Measurements from ENCODE around the gene SIAE.

The SIAE gene

DNA sequence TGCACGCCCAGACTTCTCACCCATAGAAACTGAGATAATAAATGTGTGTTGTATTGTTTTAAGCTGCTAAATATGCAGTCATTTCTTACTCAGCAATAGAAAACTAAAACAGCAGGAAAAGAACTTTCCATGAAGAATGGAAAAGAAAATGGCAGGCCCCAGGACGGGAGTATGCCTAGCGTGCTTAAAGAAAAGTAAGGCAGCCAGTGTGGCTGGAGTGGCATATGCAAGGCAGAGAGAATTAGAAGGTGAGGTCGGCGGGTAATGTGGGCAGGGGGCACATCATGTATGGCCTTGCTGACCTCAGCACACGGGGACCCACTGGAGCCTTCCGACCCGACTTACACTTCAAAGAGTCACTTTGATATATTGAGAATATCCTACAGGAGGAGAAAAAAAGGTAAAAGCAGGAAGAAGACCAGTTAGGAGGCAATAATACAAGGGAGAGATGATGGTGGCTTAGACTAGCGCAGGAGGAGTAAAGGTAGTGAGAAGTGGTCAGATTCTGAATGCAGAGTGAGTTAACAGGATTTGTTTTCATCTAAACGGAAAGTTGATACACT is 30.4 kb downstream of the SIAE start:
- no peak for FAIRE-seq
- DNase-seq (ENCODE audit: insufficient read length, low spot score), result no peak
- TF ChIP-seq, protein P1, sequence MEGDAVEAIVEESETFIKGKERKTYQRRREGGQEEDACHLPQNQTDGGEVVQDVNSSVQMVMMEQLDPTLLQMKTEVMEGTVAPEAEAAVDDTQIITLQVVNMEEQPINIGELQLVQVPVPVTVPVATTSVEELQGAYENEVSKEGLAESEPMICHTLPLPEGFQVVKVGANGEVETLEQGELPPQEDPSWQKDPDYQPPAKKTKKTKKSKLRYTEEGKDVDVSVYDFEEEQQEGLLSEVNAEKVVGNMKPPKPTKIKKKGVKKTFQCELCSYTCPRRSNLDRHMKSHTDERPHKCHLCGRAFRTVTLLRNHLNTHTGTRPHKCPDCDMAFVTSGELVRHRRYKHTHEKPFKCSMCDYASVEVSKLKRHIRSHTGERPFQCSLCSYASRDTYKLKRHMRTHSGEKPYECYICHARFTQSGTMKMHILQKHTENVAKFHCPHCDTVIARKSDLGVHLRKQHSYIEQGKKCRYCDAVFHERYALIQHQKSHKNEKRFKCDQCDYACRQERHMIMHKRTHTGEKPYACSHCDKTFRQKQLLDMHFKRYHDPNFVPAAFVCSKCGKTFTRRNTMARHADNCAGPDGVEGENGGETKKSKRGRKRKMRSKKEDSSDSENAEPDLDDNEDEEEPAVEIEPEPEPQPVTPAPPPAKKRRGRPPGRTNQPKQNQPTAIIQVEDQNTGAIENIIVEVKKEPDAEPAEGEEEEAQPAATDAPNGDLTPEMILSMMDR (IDR thresholded peaks at IDR 0.05; ENCODE audit: insufficient read depth, missing control alignments), result no peak

DNA sequence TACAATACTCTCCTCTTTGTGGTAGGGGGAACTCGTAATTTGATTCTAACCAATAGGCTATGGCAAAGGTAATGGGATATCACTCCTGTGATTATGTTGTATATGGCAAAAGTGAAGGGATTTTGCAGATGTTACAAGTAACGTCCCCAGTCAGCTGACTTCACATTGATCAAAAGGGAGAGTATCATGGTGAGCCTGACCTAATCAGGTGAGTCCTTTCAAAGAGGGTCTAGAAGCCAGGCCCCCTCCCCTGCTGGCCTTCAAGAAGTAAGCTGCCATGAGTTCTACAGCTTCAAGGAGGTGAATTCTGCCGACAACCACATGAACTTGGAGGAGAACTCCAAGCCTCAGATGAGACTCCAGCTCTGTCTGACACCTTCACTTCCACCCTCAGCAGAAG is 30.9 kb downstream of the SIAE start:
- TF ChIP-seq, protein P1 (IDR thresholded peaks at IDR 0.05; ENCODE audit: insufficient read depth, missing control alignments), result no peak
- no peak for DNase-seq (ENCODE audit: insufficient read length, low spot score)
- FAIRE-seq, result no peak

DNA sequence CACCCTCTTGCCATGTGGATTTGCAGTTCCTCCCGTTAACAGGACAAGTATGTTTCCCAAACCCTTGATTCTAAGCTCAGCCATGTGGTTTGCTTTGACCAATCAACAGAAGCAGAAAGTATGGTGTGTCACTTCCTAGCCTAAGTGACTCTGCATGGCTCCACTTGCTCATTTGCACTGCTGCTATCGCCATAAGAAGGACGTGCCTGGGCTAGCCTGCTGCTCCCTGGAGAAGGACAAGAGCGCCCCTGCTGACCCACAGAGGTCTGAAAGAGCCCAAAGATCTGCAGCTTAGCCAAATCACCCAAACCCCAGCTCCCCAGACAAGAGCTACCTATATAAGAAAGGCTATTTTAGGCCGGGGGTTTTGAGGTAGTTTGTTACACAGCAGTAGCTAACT is 32.9 kb downstream of the SIAE start:
- TF ChIP-seq, protein P1 (IDR thresholded peaks at IDR 0.05; ENCODE audit: insufficient read depth, missing control alignments), result no peak
- FAIRE-seq (no peak), DNase-seq (ENCODE audit: insufficient read length, low spot score) (no peak)

DNA sequence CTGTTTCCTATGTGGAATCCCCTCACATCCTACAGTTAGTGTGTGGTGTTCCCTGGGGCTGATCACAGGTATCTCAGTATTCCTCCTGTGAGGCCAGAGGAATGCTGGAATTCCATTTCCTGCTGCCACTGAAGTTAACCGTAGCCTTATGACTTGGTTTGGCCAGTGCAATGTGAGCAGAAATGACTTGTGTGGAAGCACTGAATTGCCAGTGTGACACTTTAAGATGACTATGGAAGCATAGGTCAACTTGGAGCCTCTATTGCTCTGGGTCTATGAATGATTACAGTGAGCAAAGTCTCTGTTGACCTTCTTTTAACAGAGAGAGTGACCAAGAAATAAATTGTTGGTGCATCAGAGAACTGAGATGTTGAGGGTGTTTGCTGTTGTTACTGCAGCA is 34.4 kb downstream of the SIAE start:
- FAIRE-seq (no peak), DNase-seq (ENCODE audit: insufficient read length, low spot score) (no peak)
- TF ChIP-seq, protein P1 (IDR thresholded peaks at IDR 0.05; ENCODE audit: insufficient read depth, missing control alignments), result no peak

DNA sequence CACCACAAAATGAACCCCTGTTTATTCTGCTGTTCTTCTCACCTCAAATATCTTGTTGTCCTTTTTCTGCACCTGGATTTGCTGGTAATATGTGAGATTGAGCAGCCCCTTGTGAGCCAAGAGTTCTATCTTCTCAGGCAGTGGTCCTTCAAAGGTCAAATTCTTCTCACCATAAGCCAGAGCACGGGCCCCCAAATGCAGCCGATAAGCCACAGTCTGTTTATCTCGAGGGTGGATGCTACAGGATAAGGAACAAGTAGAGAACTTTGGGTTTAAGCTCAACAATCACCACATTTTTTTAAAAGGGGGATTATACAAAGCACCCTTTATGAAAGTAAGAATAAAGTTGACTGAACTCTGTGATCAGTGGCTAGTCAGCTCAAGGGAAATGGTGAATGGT is 35.0 kb downstream of the SIAE start:
- no peak for DNase-seq (ENCODE audit: insufficient read length, low spot score)
- TF ChIP-seq, protein P1 (IDR thresholded peaks at IDR 0.05; ENCODE audit: insufficient read depth, missing control alignments), result no peak
- no peak for FAIRE-seq

DNA sequence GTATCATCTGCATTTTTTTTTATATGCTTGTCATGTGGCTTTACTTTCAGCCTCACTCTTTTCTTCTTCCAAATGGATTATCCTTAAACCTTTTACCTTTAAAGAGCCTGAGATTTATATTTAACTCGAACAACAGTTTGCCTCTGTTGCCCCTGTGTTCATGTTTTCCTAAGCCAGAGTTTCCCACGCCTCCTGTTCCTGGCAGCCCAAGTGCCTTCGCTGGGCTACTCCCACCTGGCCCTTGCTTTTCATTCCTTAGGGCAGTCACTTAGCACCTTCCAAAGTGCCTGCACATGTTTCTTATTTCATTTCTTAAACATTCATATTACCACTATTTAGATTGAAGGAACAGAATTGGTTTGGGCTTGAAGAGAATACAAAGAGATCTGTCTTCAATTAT is 37.6 kb downstream of the SIAE start:
- DNase-seq (ENCODE audit: insufficient read length, low spot score) (no peak), FAIRE-seq (no peak)
- TF ChIP-seq, protein P1 (IDR thresholded peaks at IDR 0.05; ENCODE audit: insufficient read depth, missing control alignments), result no peak

DNA sequence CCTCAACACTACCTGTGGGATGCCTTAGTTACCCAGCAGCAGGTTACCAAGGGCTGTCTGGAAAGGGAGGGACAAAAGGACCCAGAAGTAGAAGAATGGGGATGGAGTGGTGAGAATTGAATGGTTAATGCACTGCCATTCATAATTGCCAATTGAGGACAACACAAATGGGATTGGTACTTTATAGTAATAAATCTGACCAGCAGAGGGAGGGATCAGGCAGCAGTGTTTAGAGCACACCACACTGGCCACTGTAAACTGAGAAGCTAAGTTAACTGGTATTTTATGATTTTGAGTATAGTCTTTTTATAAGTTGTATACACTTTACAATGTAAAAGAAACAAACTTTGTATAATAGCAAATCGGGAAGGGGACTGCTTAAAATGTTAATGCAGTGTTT is 40.2 kb downstream of the SIAE start:
- no peak for FAIRE-seq
- TF ChIP-seq, protein P1 (IDR thresholded peaks at IDR 0.05; ENCODE audit: insufficient read depth, missing control alignments), result peak; percentile 3
- DNase-seq (ENCODE audit: insufficient read length, low spot score), result no peak

All from D721Med (cell line).